Stimulated activated CD4-positive, alpha-beta T cell treated with anti-CD3 and anti-CD28 coated beads, Interleukin-1b, Interleukin-23, amount 100 ng/mL, for 1 hour (primary cell): ENCODE results near the gene RHOT1.
"Not testable (repeated sequence)": the region's sequence is repeated elsewhere in the genome, so short reads cannot be mapped to it uniquely, and the experiment has no call there.

Experiments
- DNase-seq, 2 donors: peaks; one replicate each; pipeline ENCODE4 v3.0.0-alpha.2; 2020; ENCODE audit warnings: low read depth in 2 of 2

The RHOT1 gene

DNA sequence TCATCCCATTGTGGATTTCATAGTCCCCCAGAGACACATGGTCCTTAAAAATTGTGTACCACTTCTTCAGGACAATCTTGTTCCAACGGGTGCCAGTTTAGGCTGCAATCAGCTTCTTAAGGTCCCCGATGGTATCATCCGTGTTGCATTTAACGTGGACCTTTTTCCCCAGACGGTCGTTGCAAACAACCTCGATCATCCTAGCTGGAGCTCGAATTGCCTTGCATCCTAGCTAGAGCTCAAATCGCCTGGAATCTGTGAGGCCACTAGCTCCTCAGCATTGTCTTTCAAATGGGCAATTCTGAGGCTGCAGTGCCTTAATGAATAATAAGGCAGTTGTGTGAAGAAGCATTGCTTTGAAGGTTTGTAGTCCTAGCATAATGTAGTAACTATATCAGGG, 85.6 kb downstream of the RHOT1 start:
- no peak for DNase-seq

DNA sequence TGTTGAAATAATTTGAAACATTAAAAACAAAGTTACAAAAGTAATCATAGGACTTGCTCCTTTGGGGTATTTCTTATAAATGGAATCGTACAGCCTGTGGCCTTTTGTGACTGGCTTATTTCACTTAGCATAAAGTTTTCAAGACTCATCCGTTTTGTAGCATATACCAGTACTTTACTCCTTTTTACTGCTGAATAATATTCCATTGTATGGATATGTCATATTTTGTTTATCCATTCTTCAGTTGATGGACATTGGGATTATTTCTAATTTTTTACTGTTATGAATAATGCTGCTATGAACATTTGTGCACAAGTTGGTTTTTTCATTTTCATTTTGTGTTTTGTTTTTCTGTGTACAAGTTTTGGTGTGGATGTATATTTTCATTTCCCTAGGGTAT, 93.3 kb downstream of the RHOT1 start:
- DNase-seq: no peak

DNA sequence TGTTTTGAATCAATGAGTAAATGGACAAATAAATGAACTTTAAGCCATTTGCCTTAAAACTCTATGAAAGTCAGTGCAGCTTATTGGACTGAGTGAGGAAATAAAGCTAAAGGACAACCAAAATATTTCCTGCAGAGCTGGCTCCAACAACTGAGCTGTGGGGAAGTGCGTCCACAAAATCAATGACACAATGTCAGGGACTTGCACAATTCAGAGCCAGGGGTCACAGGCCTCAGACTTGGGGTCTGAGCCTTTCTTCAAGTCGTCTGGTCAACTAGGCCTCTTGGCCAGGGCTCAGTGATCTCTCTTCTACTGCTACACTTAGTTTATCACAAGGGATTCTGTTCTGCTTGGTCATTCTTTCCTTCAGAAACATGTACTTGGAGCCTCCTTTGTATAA, 97.2 kb downstream of the RHOT1 start:
- no peak for DNase-seq

DNA sequence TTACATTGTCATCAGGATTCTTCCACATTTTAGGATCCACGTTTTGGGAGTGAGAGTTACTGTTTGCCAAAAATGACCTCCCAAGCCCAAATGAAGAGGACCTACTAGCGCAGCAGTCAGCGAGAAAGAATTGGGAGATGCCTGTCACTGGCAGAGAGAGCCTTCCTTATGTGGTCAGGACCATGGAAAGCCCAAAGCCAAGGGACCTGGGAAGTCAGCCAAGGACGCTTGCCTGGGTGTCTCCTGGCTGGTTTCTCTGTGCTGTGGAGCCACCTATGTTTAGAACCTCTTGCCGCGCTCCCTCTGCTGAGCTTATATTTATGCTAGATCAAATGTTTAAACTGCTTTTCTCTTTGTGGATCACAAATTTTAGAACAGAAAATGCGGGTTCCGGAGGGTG, 98.4 kb downstream of the RHOT1 start:
- DNase-seq: no peak

DNA sequence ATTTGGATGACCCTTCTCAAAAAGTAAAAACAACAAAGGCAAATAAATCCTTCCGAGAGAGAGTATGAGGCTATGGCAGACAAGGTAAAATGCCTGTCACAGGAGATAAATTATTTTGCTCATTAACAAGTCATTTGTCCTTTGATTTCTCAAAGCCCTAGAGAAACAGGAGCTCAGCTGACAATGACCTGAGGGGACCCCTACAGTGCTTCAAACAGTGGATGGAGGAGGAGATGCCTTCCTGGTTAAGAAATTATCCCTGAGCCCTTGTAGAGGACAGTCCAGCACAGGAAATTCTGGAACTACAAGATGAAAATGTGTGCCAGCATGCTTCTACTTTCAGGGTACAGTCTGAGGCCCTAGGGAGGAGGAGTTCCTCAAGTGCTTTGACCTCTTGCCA, 99.3 kb downstream of the RHOT1 start:
- no peak for DNase-seq

DNA sequence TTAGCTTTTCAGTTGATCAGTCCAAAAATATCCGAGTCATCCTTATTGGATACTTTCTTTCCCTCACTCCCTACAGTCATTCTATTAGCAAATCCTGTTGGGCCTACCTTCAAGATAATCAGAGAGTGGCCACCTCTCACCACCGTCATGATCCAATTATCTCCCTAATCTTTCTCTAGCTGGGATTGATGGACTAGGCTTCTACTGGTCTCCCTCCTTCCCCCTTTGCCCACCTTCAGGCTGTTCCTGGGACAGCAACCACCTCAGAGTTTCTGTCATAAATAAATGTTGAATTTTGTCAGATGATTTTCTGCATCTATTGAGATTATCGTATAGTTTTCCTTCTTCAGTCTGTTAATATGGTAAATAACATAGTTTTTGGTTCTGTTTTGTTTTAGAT, 107.2 kb downstream of the RHOT1 start:
- DNase-seq: no peak

DNA sequence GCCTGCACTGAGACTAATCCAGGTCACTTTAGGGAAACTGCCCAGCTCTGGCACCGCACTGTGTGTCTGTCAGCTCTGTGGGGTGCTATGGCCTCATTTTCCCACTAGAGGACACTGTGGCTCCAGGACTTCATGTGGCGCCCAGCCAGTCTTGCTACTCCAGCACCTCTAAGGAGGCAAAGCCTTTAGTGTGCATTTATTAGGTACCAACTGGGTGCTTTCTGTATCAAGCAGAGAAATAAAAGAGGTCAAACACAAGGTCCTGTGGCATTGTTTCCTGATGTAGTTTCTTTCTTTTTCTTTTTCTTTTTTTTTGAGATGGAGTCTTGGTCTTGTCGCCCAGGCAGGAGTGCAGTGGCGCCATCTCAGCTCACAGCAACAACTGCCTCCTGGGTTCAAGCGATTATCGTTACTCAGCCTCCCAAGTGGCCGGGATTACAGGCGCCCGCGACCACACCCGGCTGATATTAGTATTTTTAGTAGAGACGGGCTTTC, 110.9 kb downstream of the RHOT1 start:
- DNase-seq: peak in 1 of 2 donors; percentile 50

DNA sequence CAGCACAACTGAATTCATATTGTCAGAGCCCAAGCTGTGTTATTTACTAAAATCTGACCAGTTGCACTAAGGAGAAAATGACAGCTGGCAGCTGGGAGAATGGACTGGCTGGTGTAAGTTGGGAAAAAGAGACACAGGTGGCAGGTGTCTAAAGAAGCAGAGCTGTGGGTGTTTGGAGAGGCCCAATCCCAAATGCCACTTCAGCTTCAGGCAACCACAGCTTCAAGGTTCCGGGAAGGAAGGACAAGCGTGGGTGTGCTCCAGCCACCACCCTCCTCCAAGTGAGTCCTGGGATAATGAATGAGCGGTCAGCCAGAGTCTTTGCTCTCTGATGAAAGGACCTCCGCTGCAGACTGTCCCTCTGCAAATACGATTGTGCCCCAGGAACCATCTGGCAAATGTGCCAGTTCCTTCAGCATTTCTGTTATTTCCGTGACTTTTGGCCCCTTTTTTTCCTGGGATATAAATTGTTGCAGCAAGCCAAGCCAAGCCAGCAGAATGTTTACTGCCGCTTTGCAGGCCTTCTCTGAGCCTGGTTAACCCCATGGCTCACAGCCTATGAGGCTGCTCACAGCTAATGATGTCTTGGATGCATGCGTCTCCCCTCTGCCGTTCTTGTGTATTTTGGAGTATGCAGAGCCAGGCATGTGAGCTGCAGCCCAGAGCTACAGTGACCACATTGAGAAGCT, 113.9 kb downstream of the RHOT1 start:
- no peak for DNase-seq

DNA sequence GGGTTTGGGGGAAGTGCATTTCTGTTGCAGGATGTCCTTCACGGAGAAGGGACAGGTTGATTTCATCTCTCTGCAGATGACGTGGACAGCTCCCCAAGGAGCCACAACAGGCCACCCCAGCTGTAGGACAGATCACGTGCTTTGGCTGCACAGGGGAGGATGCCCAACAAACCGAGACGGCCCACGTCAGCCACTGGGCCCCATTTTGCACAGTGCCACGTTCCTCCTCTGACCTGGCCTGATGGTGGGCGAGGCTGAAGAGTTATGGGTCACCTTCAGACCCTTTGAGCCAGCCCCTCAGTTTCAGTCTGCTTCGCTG, 114.4 kb downstream of the RHOT1 start:
- no peak for DNase-seq

DNA sequence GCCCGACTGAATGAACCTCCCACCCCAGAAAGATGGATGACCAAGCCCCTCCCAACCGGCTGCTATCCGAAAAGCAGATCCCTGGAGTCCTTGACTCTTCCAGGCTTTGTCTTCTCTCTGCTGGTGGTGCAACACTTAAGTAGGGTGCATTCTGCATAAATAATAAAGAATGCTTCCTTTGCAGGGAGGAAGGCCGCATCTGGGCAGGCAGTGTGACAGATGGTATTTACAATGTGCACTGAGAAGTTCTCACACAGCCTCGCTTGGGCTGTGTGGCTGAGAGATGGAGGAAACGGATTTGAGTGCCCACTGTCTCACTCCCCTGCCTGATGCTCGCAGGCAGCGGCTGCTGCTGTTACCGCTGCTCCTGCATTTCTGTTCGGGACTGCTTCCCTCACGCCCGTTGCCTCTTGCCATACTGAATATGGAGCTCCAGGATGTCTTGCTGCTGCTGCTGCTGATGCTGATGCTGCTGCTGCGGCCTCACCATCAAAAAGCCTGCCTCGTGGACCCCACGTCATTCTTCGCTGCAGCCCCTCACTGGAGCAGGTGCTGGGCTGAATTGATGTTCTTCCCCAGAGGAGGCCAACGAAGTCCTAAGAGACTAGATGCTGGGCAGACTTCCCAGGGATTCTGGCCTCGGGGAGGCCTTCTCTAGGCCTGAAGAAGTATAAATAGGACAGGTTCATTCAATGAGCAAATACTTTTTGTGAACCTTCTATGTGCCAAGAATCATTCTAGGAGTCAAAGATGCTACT, 116.3 kb downstream of the RHOT1 start:
- no peak for DNase-seq

DNA sequence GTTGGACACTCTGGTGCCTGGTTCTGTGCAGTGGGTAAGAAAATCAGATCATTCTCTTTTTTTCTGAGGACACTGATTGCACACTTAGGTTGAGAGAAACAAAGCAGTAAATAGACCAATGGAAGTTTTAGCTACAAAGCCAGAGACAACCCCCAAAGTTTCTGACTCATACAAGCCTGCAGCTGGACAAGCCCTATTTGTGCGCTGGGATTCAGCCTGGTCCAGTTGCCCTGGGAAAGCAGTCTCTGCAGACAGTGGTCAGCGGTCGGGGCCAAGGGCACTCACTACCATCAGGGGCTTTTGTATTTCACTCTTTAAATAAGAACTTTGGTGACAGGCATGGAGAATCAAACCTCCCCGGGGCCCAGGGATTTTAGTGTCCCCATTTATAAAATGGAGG, 117.3 kb downstream of the RHOT1 start:
- no peak for DNase-seq

DNA sequence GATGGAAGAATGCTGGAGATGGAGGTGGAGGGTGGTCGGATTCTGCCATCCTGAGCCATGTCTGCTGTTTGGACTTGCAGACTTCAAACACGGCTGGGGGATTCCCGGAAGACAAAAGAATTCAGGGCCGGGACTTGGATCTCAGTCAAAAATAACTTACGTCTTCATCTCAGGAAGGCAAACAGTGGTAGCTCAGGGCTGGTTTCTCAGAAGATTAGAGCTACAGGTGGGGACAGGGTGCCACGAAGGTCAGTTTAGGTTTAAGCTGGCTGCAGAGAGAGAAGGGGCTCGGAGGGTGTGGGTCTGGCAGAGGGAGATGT, 119.1 kb downstream of the RHOT1 start:
- no peak for DNase-seq

DNA sequence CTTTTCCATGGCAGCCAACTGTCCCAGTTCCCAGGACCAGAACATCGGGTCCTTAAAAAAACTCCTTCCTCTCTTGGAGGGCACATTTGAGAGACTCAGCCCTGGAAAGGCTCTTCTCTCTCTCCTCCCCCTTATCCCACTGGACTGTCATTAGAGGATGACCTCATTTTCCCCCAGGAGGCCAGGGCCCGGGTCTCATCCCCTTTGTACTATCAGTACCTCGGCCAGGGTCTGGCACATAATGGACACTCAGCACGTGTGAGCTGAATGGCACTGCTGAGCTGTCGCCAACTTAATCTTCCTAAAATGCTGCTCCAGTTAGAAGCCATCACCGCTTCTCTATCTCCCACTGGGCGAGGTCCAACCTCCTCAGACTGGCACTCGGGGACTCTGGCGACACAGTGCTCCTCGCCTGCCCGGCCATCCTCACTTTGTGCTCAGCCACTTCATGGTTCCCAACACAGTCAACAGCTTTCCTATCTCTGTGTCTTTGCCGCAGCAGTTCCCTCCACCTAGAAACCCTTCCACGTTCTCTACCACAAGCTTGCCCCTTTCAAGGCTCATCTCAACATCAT, 119.7 kb downstream of the RHOT1 start:
- DNase-seq: no peak

DNA sequence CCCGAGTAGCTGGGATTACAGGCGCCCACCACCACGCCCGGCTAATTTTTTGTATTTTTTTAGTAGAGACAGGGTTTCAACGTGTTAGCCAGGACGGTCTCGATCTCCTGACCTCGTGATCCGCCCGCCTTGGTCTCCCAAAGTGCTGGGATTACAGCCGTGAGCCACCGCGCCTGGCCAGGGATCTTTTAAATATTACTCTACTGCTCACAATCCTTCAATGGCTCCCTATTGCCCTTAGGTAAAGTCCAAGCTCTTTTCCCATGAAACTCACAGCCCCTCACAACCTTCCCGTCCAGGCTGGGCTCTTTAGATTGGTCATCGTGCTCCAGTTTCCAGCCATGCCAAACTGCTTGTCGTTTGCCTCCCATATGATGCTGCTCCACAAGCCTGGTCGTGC, 121.2 kb downstream of the RHOT1 start:
- not testable (repeated sequence) for DNase-seq

DNA sequence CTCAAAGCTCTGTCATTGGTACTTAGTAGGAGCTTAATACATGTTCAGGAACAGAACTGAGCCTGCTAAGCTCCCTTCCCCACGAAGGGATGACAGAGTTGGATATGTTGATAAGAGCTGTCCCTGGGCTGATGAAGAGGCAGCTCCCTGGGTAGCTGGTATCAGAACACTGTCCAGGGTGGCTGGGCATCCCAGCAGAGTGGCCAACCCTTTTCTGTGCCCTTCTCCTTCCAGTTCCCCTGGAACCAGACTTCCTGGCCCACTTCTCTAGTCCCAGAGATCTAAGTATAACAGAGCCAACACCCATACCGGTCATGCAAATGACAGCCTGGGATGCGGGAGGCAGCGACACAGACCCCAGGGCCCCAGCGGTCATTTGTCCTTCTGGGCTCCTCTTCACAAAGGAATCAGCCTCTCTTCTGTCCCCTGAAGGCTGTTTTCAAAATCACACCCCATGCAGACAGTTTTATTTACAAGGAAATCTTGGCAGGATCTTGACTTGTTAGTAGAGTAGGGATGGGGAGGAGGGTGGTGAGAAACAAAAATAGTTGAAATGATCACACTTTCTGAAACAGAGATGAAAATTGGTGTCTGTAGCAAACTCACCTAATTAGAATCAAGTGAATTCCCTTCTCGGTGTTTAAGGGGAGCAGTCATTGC, 122.0 kb downstream of the RHOT1 start:
- no peak for DNase-seq

DNA sequence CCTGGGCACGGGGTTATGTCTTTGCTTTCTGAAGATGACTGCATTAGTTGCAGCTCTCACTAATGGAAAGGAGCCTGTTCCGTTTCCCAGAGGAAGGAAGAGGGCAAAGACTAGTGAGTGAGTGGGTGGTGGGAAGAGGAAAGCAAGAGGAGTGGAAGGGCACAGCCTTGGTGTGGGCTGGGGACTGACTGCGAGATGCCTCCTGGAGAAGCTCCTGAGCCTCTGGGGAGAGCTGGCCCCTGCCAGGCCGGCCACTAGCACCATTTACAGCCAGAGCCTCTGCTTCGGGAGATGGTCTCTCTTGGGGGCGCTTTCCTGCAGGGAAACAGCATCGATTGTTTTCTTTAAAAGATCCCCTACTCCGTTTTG, 122.5 kb downstream of the RHOT1 start:
- DNase-seq: no peak

DNA sequence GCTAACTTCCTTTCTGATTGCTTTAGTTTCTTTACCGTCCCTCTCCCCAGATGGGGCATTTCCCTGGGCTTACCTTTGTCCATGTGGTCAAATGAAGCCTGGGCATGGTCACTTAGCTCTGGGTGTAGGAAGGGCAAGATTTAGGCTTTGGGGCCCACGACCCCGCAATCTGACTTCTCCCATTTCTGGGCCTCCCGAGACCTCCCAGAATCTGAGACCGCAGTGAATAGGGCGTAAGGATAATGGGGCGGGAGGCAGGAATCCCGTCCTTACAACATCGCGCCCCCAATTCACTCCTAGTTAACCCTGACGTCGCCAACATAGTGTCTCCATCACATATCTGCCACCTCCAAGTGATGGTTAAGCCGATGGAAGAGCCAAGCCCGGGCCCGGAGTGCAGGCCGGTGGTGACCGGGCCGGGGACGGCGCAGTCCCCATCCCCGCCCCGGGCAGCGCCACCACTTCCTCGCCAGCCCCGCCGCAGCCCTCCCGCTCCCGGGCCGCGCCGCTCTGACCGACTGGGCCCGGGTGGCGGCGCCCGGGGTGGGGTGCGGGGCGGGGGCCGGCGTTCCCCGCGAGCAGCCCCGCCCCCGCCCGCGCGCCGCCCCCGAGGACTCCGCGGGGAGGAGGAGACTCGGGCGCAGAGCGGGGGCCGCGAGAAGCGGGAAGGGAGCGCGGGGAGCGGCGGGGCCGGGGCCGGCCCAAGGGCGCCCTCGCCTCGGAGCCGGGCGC, 123.1 kb downstream of the RHOT1 start, which contains the start of gene RHBDL3:
TSS of gene RHBDL3 (plus strand) at position 641 of the 732 bp plus-strand sequence. CDS start 358 bp downstream, outside the sequence.
- DNase-seq: no peak

DNA sequence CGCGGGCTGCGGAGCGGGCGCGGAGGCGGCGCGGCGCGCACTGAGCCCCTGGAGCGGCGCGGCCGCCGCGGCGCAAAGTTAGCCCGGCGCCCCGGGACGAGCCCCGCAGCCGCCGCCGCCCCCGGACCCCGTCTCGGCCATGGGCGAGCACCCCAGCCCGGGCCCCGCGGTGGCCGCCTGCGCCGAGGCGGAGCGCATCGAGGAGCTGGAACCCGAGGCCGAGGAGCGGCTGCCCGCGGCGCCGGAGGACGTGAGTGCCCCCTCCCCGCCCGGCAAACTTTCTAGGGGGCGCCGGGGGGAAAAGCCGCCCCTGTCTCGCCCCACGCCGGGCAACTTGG, 123.7 kb downstream of the RHOT1 start:
- DNase-seq: no peak

DNA sequence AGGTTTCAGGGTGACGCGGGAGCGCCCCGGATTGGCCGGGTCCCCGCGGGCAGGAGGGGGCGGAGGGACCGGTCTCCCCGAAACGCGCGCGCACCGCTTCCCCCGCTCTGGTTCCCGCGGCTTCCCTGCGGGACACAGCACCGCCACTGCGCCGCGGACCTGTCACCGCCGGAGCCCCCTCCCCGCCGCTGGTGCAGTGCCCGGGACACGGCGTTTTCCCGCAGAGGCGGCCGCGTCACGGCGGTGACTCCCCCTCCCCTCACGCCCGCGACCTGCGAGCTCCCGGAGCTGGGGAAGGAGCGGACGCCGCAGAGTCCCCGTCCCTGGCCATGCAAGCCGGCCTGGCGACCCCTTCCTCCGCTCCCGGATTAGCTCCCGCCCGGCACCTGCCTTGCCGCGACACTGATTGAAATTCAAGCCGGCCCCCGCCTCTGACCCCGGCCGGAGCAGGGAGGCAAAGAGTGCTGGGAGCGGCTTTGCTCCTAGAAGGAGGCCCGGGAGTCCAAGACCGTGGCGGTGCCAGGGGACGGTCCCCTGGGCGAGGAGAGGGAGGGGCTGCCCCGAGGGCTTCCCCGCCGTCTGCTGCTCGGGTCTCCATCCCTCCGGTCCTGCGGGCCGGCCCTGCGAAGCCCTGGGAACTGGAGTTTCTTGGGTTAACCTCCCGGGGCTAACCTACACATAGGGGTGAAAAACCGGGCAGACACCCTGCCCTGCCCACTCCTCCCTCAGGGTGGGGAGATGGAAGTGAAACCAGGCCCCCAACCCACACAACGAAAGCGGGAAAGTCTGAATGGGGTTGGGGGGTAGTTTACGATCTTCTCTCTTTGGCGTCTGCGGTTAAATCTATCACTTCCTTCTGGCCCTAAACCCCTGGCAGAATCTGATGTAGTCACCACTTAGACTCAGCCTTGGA, 124.3 kb downstream of the RHOT1 start:
- DNase-seq: no peak

DNA sequence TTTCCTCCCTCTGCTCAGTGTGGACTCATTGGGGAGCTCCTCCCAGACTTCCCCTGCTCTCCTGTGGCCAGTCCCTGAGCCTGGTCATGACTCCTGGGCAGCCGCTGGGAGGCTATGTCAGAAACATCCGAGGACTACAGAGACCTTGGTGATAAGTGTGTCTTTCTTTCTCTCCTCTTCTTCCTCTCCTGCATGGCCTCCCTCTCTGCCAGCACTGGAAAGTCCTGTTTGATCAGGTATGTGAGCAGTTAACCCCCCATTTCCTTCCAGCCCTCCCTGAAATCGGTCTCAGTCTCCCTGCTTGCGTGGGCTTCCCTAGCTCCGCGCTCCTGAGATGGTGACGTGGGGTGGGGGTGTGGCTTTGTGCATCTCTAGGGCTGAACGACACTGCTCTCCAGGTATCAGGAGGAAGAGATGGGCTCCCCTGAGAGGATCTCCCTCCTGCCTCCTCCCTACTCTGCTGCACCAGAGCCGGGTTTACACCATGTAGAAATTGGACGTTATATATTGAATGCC, 125.4 kb downstream of the RHOT1 start:
- DNase-seq: no peak

DNA sequence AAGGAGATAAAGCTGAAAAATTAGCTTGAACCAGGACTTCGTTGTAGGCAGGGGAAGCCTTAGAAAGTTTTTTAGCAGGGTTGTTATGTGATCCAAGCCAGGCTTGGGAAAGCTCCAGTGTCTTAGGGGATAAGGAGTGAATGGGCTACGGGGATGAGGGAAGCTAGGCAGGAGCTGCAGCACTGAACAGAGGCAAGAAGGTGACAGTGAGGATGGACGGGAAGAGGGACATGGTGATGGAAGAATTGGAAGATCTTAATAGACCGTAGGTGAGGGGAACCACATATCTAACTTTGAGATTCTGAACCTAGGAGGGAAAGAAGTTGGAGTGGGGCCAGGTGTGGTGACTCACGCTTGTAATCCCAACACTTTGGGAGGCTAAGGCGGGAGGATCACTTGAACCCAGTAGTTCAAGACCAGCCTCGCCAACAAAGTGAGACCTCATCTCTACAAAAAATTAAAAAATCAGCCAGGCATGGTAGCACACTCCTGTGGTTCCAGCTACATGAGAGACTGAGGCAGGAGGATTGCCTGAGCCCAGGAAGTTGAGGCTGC, 126.5 kb downstream of the RHOT1 start:
- DNase-seq: no peak
